ENCODE data around the gene NANS.

DNA sequence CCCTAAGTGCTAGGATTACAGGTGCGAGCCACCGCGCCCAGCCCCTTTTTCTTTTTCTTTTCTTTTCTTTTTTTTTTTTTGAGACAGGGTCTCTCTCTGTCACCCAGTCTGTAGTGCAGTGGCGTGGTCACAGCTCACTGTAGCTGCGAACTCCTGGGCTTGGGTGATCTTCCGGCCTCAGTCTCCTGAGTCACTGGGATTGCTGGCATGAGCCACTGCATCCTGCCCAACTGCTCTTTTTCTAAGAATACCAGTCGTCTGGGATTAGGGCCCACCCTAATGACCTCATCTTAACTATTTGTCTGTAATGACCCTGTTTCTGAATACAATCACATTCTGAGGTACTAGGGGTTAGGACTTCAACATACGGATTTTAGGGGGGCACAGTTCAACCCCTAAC lies 34.1 kb upstream of the NANS start:
- TF ChIP-seq POLR2A (IDR thresholded peaks at IDR 0.05): no peak
- TF ChIP-seq, protein P1, sequence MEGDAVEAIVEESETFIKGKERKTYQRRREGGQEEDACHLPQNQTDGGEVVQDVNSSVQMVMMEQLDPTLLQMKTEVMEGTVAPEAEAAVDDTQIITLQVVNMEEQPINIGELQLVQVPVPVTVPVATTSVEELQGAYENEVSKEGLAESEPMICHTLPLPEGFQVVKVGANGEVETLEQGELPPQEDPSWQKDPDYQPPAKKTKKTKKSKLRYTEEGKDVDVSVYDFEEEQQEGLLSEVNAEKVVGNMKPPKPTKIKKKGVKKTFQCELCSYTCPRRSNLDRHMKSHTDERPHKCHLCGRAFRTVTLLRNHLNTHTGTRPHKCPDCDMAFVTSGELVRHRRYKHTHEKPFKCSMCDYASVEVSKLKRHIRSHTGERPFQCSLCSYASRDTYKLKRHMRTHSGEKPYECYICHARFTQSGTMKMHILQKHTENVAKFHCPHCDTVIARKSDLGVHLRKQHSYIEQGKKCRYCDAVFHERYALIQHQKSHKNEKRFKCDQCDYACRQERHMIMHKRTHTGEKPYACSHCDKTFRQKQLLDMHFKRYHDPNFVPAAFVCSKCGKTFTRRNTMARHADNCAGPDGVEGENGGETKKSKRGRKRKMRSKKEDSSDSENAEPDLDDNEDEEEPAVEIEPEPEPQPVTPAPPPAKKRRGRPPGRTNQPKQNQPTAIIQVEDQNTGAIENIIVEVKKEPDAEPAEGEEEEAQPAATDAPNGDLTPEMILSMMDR (IDR thresholded peaks at IDR 0.05): no peak

Data from thyroid gland (tissue), 4 donors.